Subcutaneous abdominal adipose tissue (tissue), 5 donors: ENCODE measurements around the gene SCGB1C1.

ENCODE experiments used
- H3K27ac ChIP-seq: one replicate; pipeline ENCODE4 v1.7.0; 2013; ENCODE audit warnings: low read depth, mild to moderate bottlenecking, inconsistent platforms, low read length, moderate library complexity
- H3K27me3 ChIP-seq, 5 donors: one replicate each; pipeline ENCODE4 v1.7.0; 2013; ENCODE audit warnings: low read length in 5 of 5, inconsistent platforms in 1 of 5; ENCODE audit not compliant: control insufficient read depth in 5 of 5, insufficient read depth in 4 of 5
- H3K36me3 ChIP-seq, 5 donors: one replicate each; pipeline ENCODE4 v1.7.0; 2013; ENCODE audit warnings: low read length in 5 of 5; ENCODE audit not compliant: control insufficient read depth in 5 of 5, insufficient read depth in 5 of 5
- H3K4me1 ChIP-seq, 5 donors: one replicate each; pipeline ENCODE4 v1.7.0; 2013; ENCODE audit warnings: low read length in 5 of 5, mild to moderate bottlenecking in 3 of 5, moderate library complexity in 1 of 5; ENCODE audit not compliant: control insufficient read depth in 5 of 5, insufficient read depth in 5 of 5
- H3K4me3 ChIP-seq, 5 donors: one replicate each; pipeline ENCODE4 v1.7.0; 2013; ENCODE audit warnings: low read length in 5 of 5, low read depth in 1 of 5
- H3K9ac ChIP-seq, 5 donors: one replicate each; pipeline ENCODE4 v1.7.0; 2013; ENCODE audit warnings: low read length in 5 of 5, mild to moderate bottlenecking in 4 of 5, moderate library complexity in 3 of 5
- H3K9me3 ChIP-seq, 5 donors: one replicate each; pipeline ENCODE4 v1.7.0; 2013; ENCODE audit warnings: low read length in 5 of 5; ENCODE audit not compliant: control insufficient read depth in 5 of 5
- donor health status: healthy.
- donor health status: healthy.
- donor health status: healthy.
- donor health status: healthy.
- donor health status: healthy.

The SCGB1C1 gene

GRCh38 chr11:241634-242033 lies 48.8 kb downstream of the SCGB1C1 start:
- no peak overlapping the region for H3K9ac ChIP-seq
- H3K4me1 ChIP-seq = peaks cover 0 to 16% (median 14%) of the 10 kb centered on the region in 5 donors
- H3K27ac ChIP-seq = no peak overlapping the region
- H3K36me3 ChIP-seq = peaks cover 24 to 70% (median 48%) of the 10 kb centered on the region in 5 donors
- no peak overlapping the region for H3K4me3 ChIP-seq
- no peaks in the 10 kb centered on the region for H3K27me3 ChIP-seq
- H3K9me3 ChIP-seq = no peaks in the 10 kb centered on the region
